Lower leg skin (tissue), 3 donors: ENCODE data around the gene CLIC3.

Source experiments
- POLR2A ChIP-seq, 2 donors: fragments of 450-650 bp; IDR thresholded peaks; one replicate each; pipeline ENCODE4 v1.6.1; 2016 to 2017; ENCODE audit warnings: antibody characterized with exemption in 2 of 2, mild to moderate bottlenecking in 1 of 2, moderate library complexity in 1 of 2
- TF ChIP-seq, protein P1 (sequence below), 3 donors: fragments of 450-650 bp; IDR thresholded peaks; one replicate each; pipeline ENCODE4 v1.5.1; 2016; ENCODE audit warnings: antibody characterized with exemption in 3 of 3, mild to moderate bottlenecking in 3 of 3, moderate library complexity in 2 of 3

DNA sequence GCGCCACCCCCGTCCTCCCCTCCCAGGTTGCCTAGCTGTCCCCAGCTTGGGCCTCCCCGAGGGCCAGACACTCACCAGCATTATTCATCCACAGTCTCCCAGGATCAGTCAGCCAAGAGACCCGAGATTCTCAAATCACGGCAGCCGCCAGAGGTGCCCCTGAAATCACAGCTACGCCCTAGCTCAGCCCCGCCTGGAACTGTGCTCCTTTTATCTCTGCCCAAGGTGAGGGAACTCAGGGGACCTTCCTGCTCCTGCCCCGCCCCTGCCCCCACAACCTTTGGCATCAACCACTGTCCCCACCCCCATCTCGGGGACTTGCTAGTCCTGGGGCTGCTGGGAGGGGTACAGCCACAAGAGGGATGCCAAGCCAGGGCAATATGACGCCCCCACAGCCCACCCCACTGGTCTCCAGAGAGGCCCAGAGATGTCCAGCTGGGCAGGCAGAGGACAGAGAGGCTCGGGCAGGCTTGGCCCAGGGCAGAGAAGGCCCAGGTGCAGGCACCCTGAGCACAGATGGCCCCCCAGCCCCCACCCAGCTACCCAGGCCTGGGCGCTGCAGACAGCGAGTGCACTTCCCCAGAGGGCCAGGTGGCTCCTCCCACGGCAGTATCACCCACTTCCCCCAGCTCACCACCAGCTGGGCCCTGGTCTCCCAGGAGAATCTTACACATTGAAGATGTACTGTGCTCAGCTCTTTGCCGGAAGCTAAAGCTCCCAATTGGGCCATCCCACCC, 35.7 kb upstream of the CLIC3 start, which contains the start of gene FUT7:
- TF ChIP-seq, protein P1, sequence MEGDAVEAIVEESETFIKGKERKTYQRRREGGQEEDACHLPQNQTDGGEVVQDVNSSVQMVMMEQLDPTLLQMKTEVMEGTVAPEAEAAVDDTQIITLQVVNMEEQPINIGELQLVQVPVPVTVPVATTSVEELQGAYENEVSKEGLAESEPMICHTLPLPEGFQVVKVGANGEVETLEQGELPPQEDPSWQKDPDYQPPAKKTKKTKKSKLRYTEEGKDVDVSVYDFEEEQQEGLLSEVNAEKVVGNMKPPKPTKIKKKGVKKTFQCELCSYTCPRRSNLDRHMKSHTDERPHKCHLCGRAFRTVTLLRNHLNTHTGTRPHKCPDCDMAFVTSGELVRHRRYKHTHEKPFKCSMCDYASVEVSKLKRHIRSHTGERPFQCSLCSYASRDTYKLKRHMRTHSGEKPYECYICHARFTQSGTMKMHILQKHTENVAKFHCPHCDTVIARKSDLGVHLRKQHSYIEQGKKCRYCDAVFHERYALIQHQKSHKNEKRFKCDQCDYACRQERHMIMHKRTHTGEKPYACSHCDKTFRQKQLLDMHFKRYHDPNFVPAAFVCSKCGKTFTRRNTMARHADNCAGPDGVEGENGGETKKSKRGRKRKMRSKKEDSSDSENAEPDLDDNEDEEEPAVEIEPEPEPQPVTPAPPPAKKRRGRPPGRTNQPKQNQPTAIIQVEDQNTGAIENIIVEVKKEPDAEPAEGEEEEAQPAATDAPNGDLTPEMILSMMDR (IDR thresholded peaks at IDR 0.05), result no peak
- TF ChIP-seq POLR2A (IDR thresholded peaks at IDR 0.05), result no peak
